Esophagus squamous epithelium (tissue), 4 donors: Measurements from ENCODE around the gene COL8A1.

Source experiments
- CTCF ChIP-seq, 6 experiments: fragments of 450-650 bp in 4 of 6; fragments of 200-600 bp in 2 of 6; sonication (generic) in 2 of 6; IDR thresholded peaks; one replicate each; pipeline ENCODE4 v1.5.1; 2016 to 2019; ENCODE audit warnings: antibody characterized with exemption in 6 of 6, mild to moderate bottlenecking in 4 of 6, moderate library complexity in 4 of 6
- POLR2A ChIP-seq, 4 donors: fragments of 450-650 bp; IDR thresholded peaks; one replicate each; pipeline ENCODE4 v1.6.1; 2017; ENCODE audit warnings: antibody characterized with exemption in 4 of 4, mild to moderate bottlenecking in 4 of 4, moderate library complexity in 3 of 4

- TF ChIP-seq CTCF (IDR thresholded peaks at IDR 0.05) (no peak), POLR2A (IDR thresholded peaks at IDR 0.05) (no peak)
These were observed 17.4 kb upstream of the COL8A1 start for GRCh38 chr3:99620976-99621375.
